ENCODE measurements around the gene FCRL3.

GRCh38 chr1:157723157-157723556 is 22.6 kb upstream of the FCRL3 start:
- TF ChIP-seq CTCF (IDR thresholded peaks at IDR 0.05) (no peak), POLR2A (IDR thresholded peaks at IDR 0.05) (no peak)

All from lower leg skin (tissue), 3 donors.